Stimulated activated CD4-positive, alpha-beta T cell treated with anti-CD3 and anti-CD28 coated beads, TNF-alpha, amount 100 ng/mL, for 48 hours (primary cell): ENCODE results near the gene ZNF462.

Source experiments
- DNase-seq, 3 donors: peaks; one replicate each; pipeline ENCODE4 v3.0.0-alpha.2; 2020; ENCODE audit warnings: low read depth in 3 of 3

The ZNF462 gene

GRCh38 chr9:106864373-106865143, 1.6 kb downstream of the ZNF462 start:
- no peak for DNase-seq

GRCh38 chr9:106866243-106866642, 3.3 kb downstream of the ZNF462 start:
- no peak for DNase-seq

- no peak for DNase-seq
Measured at GRCh38 chr9:106867286-106867685, 4.3 kb downstream of the ZNF462 start.

- DNase-seq: no peak
Measured at GRCh38 chr9:106868087-106868486, 5.1 kb downstream of the ZNF462 start.

- DNase-seq: no peak
Measured at GRCh38 chr9:106868565-106868964, 5.6 kb downstream of the ZNF462 start.

GRCh38 chr9:106869028-106869427, 6.1 kb downstream of the ZNF462 start:
- no peak for DNase-seq

GRCh38 chr9:106869458-106869857, 6.5 kb downstream of the ZNF462 start:
- DNase-seq: no peak

- no peak for DNase-seq
Measured at GRCh38 chr9:106872641-106873040, 9.7 kb downstream of the ZNF462 start.

- DNase-seq: no peak
Measured at GRCh38 chr9:106874031-106874430, 11.1 kb downstream of the ZNF462 start.

GRCh38 chr9:106874652-106875051, 11.7 kb downstream of the ZNF462 start:
- DNase-seq: no peak

- DNase-seq: no peak
Measured at GRCh38 chr9:106875529-106875928, 12.6 kb downstream of the ZNF462 start.

- no peak for DNase-seq
Measured at GRCh38 chr9:106877345-106877744, 14.4 kb downstream of the ZNF462 start.

GRCh38 chr9:106878081-106878837, 15.3 kb downstream of the ZNF462 start:
- DNase-seq: no peak

- DNase-seq: no peak
Measured at GRCh38 chr9:106878934-106879333, 16.0 kb downstream of the ZNF462 start.

- DNase-seq: no peak
Measured at GRCh38 chr9:106879439-106879882, 16.5 kb downstream of the ZNF462 start.

GRCh38 chr9:106880081-106880480, 17.1 kb downstream of the ZNF462 start:
- no peak for DNase-seq

- DNase-seq: no peak
Measured at GRCh38 chr9:106880863-106881262, 17.9 kb downstream of the ZNF462 start.

GRCh38 chr9:106883030-106883429, 20.1 kb downstream of the ZNF462 start:
- no peak for DNase-seq

GRCh38 chr9:106883626-106884190, 20.7 kb downstream of the ZNF462 start:
- DNase-seq: no peak

GRCh38 chr9:106885451-106885850, 22.5 kb downstream of the ZNF462 start:
- no peak for DNase-seq

GRCh38 chr9:106886111-106887046, 23.4 kb downstream of the ZNF462 start:
- no peak for DNase-seq

GRCh38 chr9:106887066-106887465, 24.1 kb downstream of the ZNF462 start:
- DNase-seq: no peak
